ENCODE results near the gene RBP3. TPM values are rescaled to one million over a fixed set of nuclear protein-coding genes. Genes with fewer than 3 reads are reported as not detected.
A peak's percentile ranks its signal among the peaks of the same experiment; 100 is the strongest.

The RBP3 gene
- polyA plus RNA-seq (2013, experiment 1 of 2): not detected
- not detected for polyA plus RNA-seq (2013, experiment 2 of 2)

DNA sequence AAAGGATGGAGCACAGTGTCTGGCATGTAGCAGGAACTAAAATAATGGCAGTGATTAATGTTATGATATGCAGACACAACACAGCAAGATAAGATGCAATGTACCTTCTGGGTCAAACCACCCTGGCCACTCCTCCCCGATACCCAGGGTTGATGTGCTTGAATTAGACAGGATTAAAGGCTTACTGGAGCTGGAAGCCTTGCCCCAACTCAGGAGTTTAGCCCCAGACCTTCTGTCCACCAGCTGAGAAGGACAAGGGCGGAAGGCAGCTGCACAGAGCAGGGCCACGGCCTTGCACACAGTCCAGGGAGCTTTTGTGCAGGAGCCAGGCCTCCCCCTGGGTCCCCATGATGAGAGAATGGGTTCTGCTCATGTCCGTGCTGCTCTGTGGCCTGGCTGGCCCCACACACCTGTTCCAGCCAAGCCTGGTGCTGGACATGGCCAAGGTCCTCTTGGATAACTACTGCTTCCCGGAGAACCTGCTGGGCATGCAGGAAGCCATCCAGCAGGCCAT, at the start of gene RBP3:
RBP3 (plus strand) TSS at position 226 of the 514 bp plus-strand sequence; CDS start at position 348, 122 bp downstream.
- no CpG with 5 or more reads among the region's 5 CpGs for WGBS, 2 donors (ENCODE audit: extremely low coverage in 2 of 2, insufficient read length in 2 of 2, insufficient replicate concordance in 1 of 2)
- peak within 1 kb of the TSS; percentile 6 for H4K8ac ChIP-seq (ENCODE audit: low read depth, low read length)

DNA sequence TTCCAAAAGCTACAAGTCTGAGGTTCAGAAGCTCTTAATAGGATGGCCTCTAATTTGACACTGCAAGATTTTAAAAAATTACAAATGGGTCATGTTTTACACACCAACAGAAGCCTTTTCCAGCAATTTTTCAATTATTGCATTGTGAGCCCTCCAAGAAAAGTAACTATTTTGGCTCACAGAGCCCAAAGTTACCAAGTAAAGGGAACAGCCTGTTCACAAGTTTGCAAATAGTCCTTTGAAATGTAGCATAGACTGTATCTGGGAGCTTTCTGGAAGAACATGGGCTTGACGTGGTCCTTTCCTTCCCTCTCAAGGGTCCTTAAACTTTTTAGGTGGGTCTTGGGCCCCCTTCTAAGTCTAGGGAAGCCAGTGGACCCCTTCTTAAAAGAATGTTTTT, 49.4 kb upstream of the RBP3 start:
- Histone ChIP-seq H3K36me3 (replicated peaks in 1 of 2; ENCODE audit: control insufficient read depth in 2 of 2, insufficient read depth in 2 of 2, low read length in 2 of 2) (no peaks in the 10 kb centered on the region), H3K4me3 (ENCODE audit: low read length in 2 of 2) (no peak overlapping the region), H3K14ac (ENCODE audit: low read length) (no peak overlapping the region), H3K18ac (ENCODE audit: low read length) (no peak overlapping the region), H3K9me3 (replicated peaks in 1 of 2; ENCODE audit: control insufficient read depth in 2 of 2, insufficient read depth in 1 of 2, low read depth in 1 of 2, low read length in 2 of 2) (no peaks in the 10 kb centered on the region), H4K91ac (ENCODE audit: low read depth, low read length, poor library complexity) (no peak overlapping the region), H2BK15ac (ENCODE audit: low read length) (no peak overlapping the region), H2BK12ac (ENCODE audit: low read length) (no peak overlapping the region), H2BK120ac (ENCODE audit: low read depth, low read length) (no peak overlapping the region), H3K4ac (ENCODE audit: low read length) (no peak overlapping the region), H2AFZ (ENCODE audit: low read length) (no peak overlapping the region), H3K4me1 (ENCODE audit: control insufficient read depth in 2 of 2, insufficient read depth in 1 of 2, low read depth in 1 of 2, low read length in 2 of 2) (peaks cover 20 to 25% of the 10 kb centered on the region in 2 donors), H2AK5ac (ENCODE audit: low read depth, low read length) (no peak overlapping the region), H3K79me1 (ENCODE audit: low read depth, low read length) (no peaks in the 10 kb centered on the region), H3K27ac (replicated peaks; ENCODE audit: low read length) (no peak overlapping the region), H3K9ac (ENCODE audit: low read depth, low read length, poor library complexity) (no peak overlapping the region), H3K4me2 (ENCODE audit: insufficient read depth, low read length, poor library complexity, severe bottlenecking) (no peak overlapping the region), H4K8ac (ENCODE audit: low read depth, low read length) (no peak overlapping the region), H2BK5ac (ENCODE audit: low read length) (no peak overlapping the region), H3K23ac (ENCODE audit: low read depth, low read length, poor library complexity) (no peak overlapping the region), H3K27me3 (ENCODE audit: control insufficient read depth in 3 of 3, insufficient read depth in 3 of 3, low read depth in 1 of 3, low read length in 3 of 3) (peaks cover 0 to 55% (median 0%) of the 10 kb centered on the region in 3 experiments)
- no CpG with 5 or more reads among the region's 1 CpG for WGBS, 2 donors (ENCODE audit: extremely low coverage in 2 of 2, insufficient read length in 2 of 2, insufficient replicate concordance in 1 of 2)
- no peak for DNase-seq (ENCODE audit: low spot score)

More for the DNA sequence above, at the start of gene RBP3:
- Histone ChIP-seq H3K4me1 (ENCODE audit: control insufficient read depth in 2 of 2, insufficient read depth in 1 of 2, low read depth in 1 of 2, low read length in 2 of 2) (no peaks in the 10 kb centered on the region), H3K4me2 (ENCODE audit: insufficient read depth, low read length, poor library complexity, severe bottlenecking) (no peak within 1 kb of the TSS), H3K23ac (ENCODE audit: low read depth, low read length, poor library complexity) (no peak within 1 kb of the TSS), H2AK5ac (ENCODE audit: low read depth, low read length) (no peak within 1 kb of the TSS), H2BK12ac (ENCODE audit: low read length) (no peak within 1 kb of the TSS), H4K91ac (ENCODE audit: low read depth, low read length, poor library complexity) (no peak within 1 kb of the TSS), H3K4me3 (ENCODE audit: low read length in 2 of 2) (no peak within 1 kb of the TSS), H2BK5ac (ENCODE audit: low read length) (no peak within 1 kb of the TSS), H3K36me3 (replicated peaks in 1 of 2; ENCODE audit: control insufficient read depth in 2 of 2, insufficient read depth in 2 of 2, low read length in 2 of 2) (no peaks in the 10 kb centered on the region), H2BK120ac (ENCODE audit: low read depth, low read length) (no peak within 1 kb of the TSS), H3K18ac (ENCODE audit: low read length) (peak within 1 kb of the TSS; percentile 36), H3K9me3 (replicated peaks in 1 of 2; ENCODE audit: control insufficient read depth in 2 of 2, insufficient read depth in 1 of 2, low read depth in 1 of 2, low read length in 2 of 2) (peaks cover 0 to 1% of the 10 kb centered on the region in 2 donors), H3K79me1 (ENCODE audit: low read depth, low read length) (no peaks in the 10 kb centered on the region), H3K14ac (ENCODE audit: low read length) (no peak within 1 kb of the TSS), H2BK15ac (ENCODE audit: low read length) (no peak within 1 kb of the TSS), H3K9ac (ENCODE audit: low read depth, low read length, poor library complexity) (peak within 1 kb of the TSS; percentile 63), H2AFZ (ENCODE audit: low read length) (no peak within 1 kb of the TSS), H3K4ac (ENCODE audit: low read length) (no peak within 1 kb of the TSS), H3K27me3 (ENCODE audit: control insufficient read depth in 3 of 3, insufficient read depth in 3 of 3, low read depth in 1 of 3, low read length in 3 of 3) (peaks cover 0 to 7% (median 0%) of the 10 kb centered on the region in 3 experiments), H3K27ac (replicated peaks; ENCODE audit: low read length) (no peak within 1 kb of the TSS)
- no peak for DNase-seq (ENCODE audit: low spot score)

DNA sequence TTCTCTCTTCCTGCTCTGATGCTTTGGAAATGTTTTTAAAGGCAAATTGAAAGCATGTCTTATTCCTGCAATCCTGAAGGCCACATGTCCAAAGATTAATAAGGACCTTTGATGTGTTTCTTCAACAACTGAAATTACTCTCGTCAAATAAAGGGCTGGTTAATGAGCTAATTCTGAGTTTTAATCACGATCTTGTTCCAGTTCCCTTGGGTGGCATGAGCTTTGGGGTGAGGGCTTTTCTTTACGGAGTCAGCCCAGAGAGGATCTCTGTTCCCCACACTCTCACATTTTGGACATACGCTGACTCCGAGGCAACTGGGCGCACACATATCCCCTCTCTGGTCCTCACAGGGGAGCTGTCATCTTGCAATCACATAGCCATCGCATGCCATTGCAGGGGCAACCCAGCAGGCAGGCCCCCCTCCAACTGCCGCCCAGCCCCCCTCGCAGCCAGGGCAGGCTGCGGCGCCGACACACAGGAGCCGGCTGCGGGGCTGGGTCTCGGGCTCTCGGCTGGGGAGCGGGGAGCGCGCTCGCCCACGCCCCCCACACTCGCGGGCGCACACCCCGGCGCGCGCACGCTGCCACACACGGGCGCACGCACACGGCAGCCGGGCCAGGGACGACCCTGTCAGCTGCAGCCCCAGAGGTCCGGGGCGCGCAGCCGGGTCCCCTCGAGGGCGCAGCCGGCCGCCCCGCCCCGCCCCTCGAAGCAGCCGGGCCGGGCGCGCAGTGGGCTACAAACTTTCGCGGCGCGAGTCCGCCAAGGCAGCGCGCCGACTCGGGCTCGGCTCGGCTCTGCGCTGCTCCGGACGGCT, 48.3 kb upstream of the RBP3 start, which contains the start of gene GDF10:
GDF10 (plus strand) TSS at position 587 of the 818 bp plus-strand sequence. CDS start 455 bp downstream, outside the sequence.
- Histone ChIP-seq H2AFZ (ENCODE audit: low read length) (peak within 1 kb of the TSS; percentile 92), H3K4me2 (ENCODE audit: insufficient read depth, low read length, poor library complexity, severe bottlenecking) (peak within 1 kb of the TSS; percentile 95), H3K9ac (ENCODE audit: low read depth, low read length, poor library complexity) (peak within 1 kb of the TSS; percentile 68), H3K14ac (ENCODE audit: low read length) (peak within 1 kb of the TSS; percentile 9), H3K4me3 (ENCODE audit: low read length in 2 of 2) (peak within 1 kb of the TSS; percentile 43 to 85), H3K79me1 (ENCODE audit: low read depth, low read length) (no peaks in the 10 kb centered on the region), H2BK15ac (ENCODE audit: low read length) (peak within 1 kb of the TSS; percentile 83), H3K18ac (ENCODE audit: low read length) (peak within 1 kb of the TSS; percentile 95), H3K23ac (ENCODE audit: low read depth, low read length, poor library complexity) (peak within 1 kb of the TSS; percentile 86), H2AK5ac (ENCODE audit: low read depth, low read length) (peak within 1 kb of the TSS; percentile 8), H2BK5ac (ENCODE audit: low read length) (no peak within 1 kb of the TSS), H3K27me3 (ENCODE audit: control insufficient read depth in 3 of 3, insufficient read depth in 3 of 3, low read depth in 1 of 3, low read length in 3 of 3) (peaks cover 0 to 55% (median 0%) of the 10 kb centered on the region in 3 experiments), H3K9me3 (replicated peaks in 1 of 2; ENCODE audit: control insufficient read depth in 2 of 2, insufficient read depth in 1 of 2, low read depth in 1 of 2, low read length in 2 of 2) (no peaks in the 10 kb centered on the region), H3K4ac (ENCODE audit: low read length) (no peak within 1 kb of the TSS), H3K4me1 (ENCODE audit: control insufficient read depth in 2 of 2, insufficient read depth in 1 of 2, low read depth in 1 of 2, low read length in 2 of 2) (peaks cover 20 to 26% of the 10 kb centered on the region in 2 donors), H3K27ac (replicated peaks; ENCODE audit: low read length) (no peak within 1 kb of the TSS), H2BK12ac (ENCODE audit: low read length) (peak within 1 kb of the TSS; percentile 80), H4K8ac (ENCODE audit: low read depth, low read length) (no peak within 1 kb of the TSS), H4K91ac (ENCODE audit: low read depth, low read length, poor library complexity) (no peak within 1 kb of the TSS), H2BK120ac (ENCODE audit: low read depth, low read length) (no peak within 1 kb of the TSS), H3K36me3 (replicated peaks in 1 of 2; ENCODE audit: control insufficient read depth in 2 of 2, insufficient read depth in 2 of 2, low read length in 2 of 2) (no peaks in the 10 kb centered on the region)
- WGBS, 2 donors (ENCODE audit: extremely low coverage in 2 of 2, insufficient read length in 2 of 2, insufficient replicate concordance in 1 of 2): no CpG with 5 or more reads among the region's 64 CpGs
- no peak for DNase-seq (ENCODE audit: low spot score)

DNA sequence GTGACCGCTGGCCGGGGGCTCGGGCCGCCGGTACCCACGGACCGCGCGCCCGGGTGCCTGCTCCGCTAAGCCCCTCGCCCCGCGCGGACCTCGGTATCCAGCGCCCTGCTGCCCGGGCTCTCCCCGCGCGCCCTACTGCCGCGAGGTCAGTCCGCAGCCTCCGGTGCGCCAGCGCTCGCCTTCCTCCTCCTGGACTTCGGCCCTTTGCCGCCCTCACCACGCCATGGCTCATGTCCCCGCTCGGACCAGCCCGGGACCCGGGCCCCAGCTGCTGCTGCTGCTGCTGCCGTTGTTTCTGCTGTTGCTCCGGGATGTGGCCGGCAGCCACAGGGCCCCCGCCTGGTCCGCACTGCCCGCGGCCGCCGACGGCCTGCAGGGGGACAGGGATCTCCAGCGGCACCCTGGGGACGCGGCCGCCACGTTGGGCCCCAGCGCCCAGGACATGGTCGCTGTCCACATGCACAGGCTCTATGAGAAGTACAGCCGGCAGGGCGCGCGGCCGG, 47.7 kb upstream of the RBP3 start:
- no peak overlapping the region for H3K14ac ChIP-seq (ENCODE audit: low read length)
- no peaks in the 10 kb centered on the region for H3K9me3 ChIP-seq (replicated peaks in 1 of 2; ENCODE audit: control insufficient read depth in 2 of 2, insufficient read depth in 1 of 2, low read depth in 1 of 2, low read length in 2 of 2)
- H2BK5ac ChIP-seq (ENCODE audit: low read length): no peak overlapping the region
- H2BK15ac ChIP-seq (ENCODE audit: low read length): peak overlapping the region; percentile 83
- peak overlapping the region; percentile 68 for H3K9ac ChIP-seq (ENCODE audit: low read depth, low read length, poor library complexity)
- no peak overlapping the region for H4K8ac ChIP-seq (ENCODE audit: low read depth, low read length)
- no peaks in the 10 kb centered on the region for H3K79me1 ChIP-seq (ENCODE audit: low read depth, low read length)
- peak overlapping the region; percentile 8 for H2AK5ac ChIP-seq (ENCODE audit: low read depth, low read length)
- WGBS, 2 donors (ENCODE audit: extremely low coverage in 2 of 2, insufficient read length in 2 of 2, insufficient replicate concordance in 1 of 2): no CpG with 5 or more reads among the region's 57 CpGs
- peak overlapping the region; percentile 95 for H3K18ac ChIP-seq (ENCODE audit: low read length)
- H2BK120ac ChIP-seq (ENCODE audit: low read depth, low read length): no peak overlapping the region
- H2BK12ac ChIP-seq (ENCODE audit: low read length): peak overlapping the region; percentile 80
- peak; percentile 31 for DNase-seq (ENCODE audit: low spot score)
- peaks cover 0 to 55% (median 0%) of the 10 kb centered on the region in 3 experiments for H3K27me3 ChIP-seq (ENCODE audit: control insufficient read depth in 3 of 3, insufficient read depth in 3 of 3, low read depth in 1 of 3, low read length in 3 of 3)
- no peak overlapping the region for H3K27ac ChIP-seq (replicated peaks; ENCODE audit: low read length)
- H2AFZ ChIP-seq (ENCODE audit: low read length): peak overlapping the region; percentile 92
- no peak overlapping the region for H3K4ac ChIP-seq (ENCODE audit: low read length)
- peak overlapping the region; percentile 95 for H3K4me2 ChIP-seq (ENCODE audit: insufficient read depth, low read length, poor library complexity, severe bottlenecking)
- H3K23ac ChIP-seq (ENCODE audit: low read depth, low read length, poor library complexity): peak overlapping the region; percentile 86
- H3K4me3 ChIP-seq (ENCODE audit: low read length in 2 of 2): peak overlapping the region; percentile 43 to 85
- no peaks in the 10 kb centered on the region for H3K36me3 ChIP-seq (replicated peaks in 1 of 2; ENCODE audit: control insufficient read depth in 2 of 2, insufficient read depth in 2 of 2, low read length in 2 of 2)
- H3K4me1 ChIP-seq (ENCODE audit: control insufficient read depth in 2 of 2, insufficient read depth in 1 of 2, low read depth in 1 of 2, low read length in 2 of 2): peaks cover 18 to 28% of the 10 kb centered on the region in 2 donors
- H4K91ac ChIP-seq (ENCODE audit: low read depth, low read length, poor library complexity): no peak overlapping the region
